ENCODE data around the gene SEL1L3. TPM values are rescaled to one million over a fixed set of nuclear protein-coding genes. Genes with fewer than 3 reads are reported as not detected.

Gene SEL1L3
- total and polyA plus RNA-seq, 2 of the 13 experiments (the other 11 are each of a cell fraction or from before 2014, with no cell fraction given), result 0.28 to 1.1 TPM

DNA sequence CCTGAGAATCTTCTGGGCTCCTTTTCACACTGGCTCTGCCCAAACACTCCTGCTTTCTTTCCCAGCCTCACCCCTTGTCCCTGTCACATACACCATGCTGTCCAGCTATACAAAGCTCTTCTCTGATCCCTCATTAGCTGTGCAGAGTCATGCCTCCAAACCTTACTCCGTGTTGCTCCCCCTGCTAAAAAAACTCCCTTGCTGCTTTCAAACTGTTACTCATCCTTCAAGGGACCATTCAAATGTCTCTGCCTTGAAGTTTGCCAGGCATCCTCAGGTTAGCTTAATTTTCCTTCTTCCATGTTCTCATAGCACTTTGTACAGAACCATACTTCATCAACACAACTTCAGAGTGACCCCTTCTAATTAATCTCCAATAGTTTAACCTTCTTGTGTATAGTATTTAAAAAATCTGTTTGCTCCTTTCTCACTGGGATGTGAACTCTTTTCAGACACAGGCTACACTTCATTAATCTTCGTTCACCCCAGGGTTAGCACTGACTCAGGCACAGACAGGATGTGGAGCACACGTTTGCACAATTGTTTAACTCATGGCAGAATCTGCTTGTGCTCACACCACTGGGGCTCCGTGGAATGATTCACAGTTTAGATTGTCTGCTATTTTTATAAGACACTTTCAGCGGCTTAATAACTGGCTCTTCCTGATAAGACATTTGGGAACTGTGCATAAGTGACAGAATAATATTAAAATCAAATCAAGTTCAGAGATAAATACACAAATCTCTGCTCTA is 21.4 kb upstream of the SEL1L3 start:
- in situ Hi-C loops (cut with HindIII; ENCODE audit: extremely low pct_ligation_motif_present, low pct_unique_long_range_greater_than_20kb), result no loop called here
- Histone ChIP-seq H3K36me3 (replicated peaks in 1 of 2; ENCODE audit: control insufficient read depth in 1 of 2, insufficient read depth in 2 of 2, low read length in 2 of 2) (no peaks in the 10 kb centered on the region), H3K4me2 (ENCODE audit: low read depth, low read length) (no peak overlapping the region), H4K20me1 (ENCODE audit: insufficient read depth, low read length) (no peaks in the 10 kb centered on the region), H3K27me3 (ENCODE audit: control insufficient read depth in 1 of 2, insufficient read depth in 2 of 2, low read length in 2 of 2) (peaks cover 0 to 3% of the 10 kb centered on the region in 2 experiments; a peak in 1 of 5 replicates), H3K4me3 (replicated peaks in 1 of 3; ENCODE audit: insufficient read depth in 1 of 3, low read depth in 2 of 3, low read length in 3 of 3) (no peak overlapping the region), H3K4me1 (ENCODE audit: insufficient read depth, low read length) (no peaks in the 10 kb centered on the region), H3K9ac (ENCODE audit: insufficient read depth, low read depth, low read length) (no peak overlapping the region), H3K27ac (ENCODE audit: extremely low read length, insufficient read depth, low read length) (no peak overlapping the region), H3K9me3 (ENCODE audit: low read length) (no peaks in the 10 kb centered on the region), H2AFZ (ENCODE audit: low read length) (no peak overlapping the region), H3K79me2 (ENCODE audit: insufficient read depth, low read length) (no peaks in the 10 kb centered on the region)
- CTCF ChIA-PET (ENCODE audit: low intra/inter-chr PET ratio, low total read pairs), result no interaction called here
- intact Hi-C loops (cut with micrococcal nuclease; ENCODE audit: unreplicated experiment), result no loop called here
- WGBS (ENCODE audit: low lambda C conversion rate), result 5% methylated on average over 5 of the region's 5 CpGs
- no peak for ATAC-seq
- POLR2A ChIA-PET, result no interaction called here
- no TSS peak for BruUV-seq (replicated peaks)
- no peak for FAIRE-seq
- DNase-seq (ENCODE audit: low spot score), result no peak
- TF ChIP-seq ZNF33A (CRISPR knock-in tag; IDR thresholded peaks at IDR 0.05; ENCODE audit: borderline replicate concordance) (no peak), ZNF431 (CRISPR knock-in tag; IDR thresholded peaks at IDR 0.05; ENCODE audit: borderline replicate concordance, low read depth) (no peak), REL (CRISPR knock-in tag; conservative IDR thresholded peaks at IDR 0.05) (no peak), ZNF557 (CRISPR knock-in tag; IDR thresholded peaks at IDR 0.05) (no peak), RBM22 (optimal IDR thresholded peaks at IDR 0.05; ENCODE audit: low read length) (no peak), SMAD9 (CRISPR knock-in tag; IDR thresholded peaks at IDR 0.05) (no peak), ZNF878 (CRISPR knock-in tag; IDR thresholded peaks at IDR 0.05) (no peak), SP1 (IDR thresholded peaks at IDR 0.05) (no peak), SP1 (CRISPR knock-in tag; IDR thresholded peaks at IDR 0.05) (no peak)
- TF ChIP-seq, protein P1, sequence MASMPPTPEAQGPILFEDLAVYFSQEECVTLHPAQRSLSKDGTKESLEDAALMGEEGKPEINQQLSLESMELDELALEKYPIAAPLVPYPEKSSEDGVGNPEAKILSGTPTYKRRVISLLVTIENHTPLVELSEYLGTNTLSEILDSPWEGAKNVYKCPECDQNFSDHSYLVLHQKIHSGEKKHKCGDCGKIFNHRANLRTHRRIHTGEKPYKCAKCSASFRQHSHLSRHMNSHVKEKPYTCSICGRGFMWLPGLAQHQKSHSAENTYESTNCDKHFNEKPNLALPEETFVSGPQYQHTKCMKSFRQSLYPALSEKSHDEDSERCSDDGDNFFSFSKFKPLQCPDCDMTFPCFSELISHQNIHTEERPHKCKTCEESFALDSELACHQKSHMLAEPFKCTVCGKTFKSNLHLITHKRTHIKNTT (CRISPR knock-in tag; IDR thresholded peaks at IDR 0.05), result no peak
- TF ChIP-seq, protein P2, sequence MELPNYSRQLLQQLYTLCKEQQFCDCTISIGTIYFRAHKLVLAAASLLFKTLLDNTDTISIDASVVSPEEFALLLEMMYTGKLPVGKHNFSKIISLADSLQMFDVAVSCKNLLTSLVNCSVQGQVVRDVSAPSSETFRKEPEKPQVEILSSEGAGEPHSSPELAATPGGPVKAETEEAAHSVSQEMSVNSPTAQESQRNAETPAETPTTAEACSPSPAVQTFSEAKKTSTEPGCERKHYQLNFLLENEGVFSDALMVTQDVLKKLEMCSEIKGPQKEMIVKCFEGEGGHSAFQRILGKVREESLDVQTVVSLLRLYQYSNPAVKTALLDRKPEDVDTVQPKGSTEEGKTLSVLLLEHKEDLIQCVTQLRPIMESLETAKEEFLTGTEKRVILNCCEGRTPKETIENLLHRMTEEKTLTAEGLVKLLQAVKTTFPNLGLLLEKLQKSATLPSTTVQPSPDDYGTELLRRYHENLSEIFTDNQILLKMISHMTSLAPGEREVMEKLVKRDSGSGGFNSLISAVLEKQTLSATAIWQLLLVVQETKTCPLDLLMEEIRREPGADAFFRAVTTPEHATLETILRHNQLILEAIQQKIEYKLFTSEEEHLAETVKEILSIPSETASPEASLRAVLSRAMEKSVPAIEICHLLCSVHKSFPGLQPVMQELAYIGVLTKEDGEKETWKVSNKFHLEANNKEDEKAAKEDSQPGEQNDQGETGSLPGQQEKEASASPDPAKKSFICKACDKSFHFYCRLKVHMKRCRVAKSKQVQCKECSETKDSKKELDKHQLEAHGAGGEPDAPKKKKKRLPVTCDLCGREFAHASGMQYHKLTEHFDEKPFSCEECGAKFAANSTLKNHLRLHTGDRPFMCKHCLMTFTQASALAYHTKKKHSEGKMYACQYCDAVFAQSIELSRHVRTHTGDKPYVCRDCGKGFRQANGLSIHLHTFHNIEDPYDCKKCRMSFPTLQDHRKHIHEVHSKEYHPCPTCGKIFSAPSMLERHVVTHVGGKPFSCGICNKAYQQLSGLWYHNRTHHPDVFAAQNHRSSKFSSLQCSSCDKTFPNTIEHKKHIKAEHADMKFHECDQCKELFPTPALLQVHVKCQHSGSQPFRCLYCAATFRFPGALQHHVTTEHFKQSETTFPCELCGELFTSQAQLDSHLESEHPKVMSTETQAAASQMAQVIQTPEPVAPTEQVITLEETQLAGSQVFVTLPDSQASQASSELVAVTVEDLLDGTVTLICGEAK (IDR thresholded peaks at IDR 0.05), result no peak
- TF ChIP-seq, protein P2 (CRISPR knock-in tag; IDR thresholded peaks at IDR 0.05), result no peak
- TF ChIP-seq, protein P3, sequence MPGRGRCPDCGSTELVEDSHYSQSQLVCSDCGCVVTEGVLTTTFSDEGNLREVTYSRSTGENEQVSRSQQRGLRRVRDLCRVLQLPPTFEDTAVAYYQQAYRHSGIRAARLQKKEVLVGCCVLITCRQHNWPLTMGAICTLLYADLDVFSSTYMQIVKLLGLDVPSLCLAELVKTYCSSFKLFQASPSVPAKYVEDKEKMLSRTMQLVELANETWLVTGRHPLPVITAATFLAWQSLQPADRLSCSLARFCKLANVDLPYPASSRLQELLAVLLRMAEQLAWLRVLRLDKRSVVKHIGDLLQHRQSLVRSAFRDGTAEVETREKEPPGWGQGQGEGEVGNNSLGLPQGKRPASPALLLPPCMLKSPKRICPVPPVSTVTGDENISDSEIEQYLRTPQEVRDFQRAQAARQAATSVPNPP (CRISPR knock-in tag; IDR thresholded peaks at IDR 0.05), result no peak

Measured in HepG2 (cell line).